ENCODE data around the gene TYW1.
"Not testable (repeated sequence)": the region's sequence is repeated elsewhere in the genome, so short reads cannot be mapped to it uniquely, and the experiment has no call there.

The TYW1 gene

DNA sequence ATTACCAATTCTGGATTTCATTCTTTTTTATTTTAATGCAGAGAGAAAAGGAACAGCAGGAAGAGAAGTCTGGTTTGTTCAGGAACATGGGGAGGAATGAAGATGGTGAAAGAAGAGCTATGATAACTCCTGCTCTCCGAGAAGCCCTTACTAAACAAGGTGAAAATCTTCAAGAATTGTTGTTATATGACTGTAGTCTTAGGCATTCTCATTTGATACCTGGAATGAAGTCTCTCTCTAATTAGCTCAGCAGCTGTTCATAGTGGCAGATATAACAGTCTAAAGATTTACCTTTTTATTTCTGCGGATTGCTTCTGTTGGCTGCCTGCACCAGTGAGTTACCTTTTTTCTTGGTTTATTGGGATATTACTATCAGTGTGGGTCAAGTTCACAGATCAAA, 53.3 kb downstream of the TYW1 start:
- DNase-seq: not testable (repeated sequence)

DNA sequence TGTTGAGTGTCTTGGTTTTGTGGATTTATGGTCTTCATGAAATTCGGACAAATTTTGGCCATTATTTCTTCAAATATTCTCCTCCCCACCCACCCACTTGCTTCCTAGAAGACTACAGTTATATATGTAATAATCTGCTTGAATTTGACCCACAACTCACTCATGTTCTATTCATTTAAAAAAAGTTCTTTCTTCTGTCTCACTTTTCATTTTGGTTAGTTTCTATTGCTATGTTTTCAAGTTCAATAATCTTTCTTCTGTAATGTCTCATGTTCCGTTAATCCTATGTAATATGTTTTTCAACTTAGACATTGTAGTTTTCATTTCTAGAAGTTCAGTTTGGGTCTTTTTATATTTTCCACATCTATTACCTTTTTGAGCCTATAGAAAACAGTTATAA, 55.5 kb downstream of the TYW1 start:
- DNase-seq: not testable (repeated sequence)

DNA sequence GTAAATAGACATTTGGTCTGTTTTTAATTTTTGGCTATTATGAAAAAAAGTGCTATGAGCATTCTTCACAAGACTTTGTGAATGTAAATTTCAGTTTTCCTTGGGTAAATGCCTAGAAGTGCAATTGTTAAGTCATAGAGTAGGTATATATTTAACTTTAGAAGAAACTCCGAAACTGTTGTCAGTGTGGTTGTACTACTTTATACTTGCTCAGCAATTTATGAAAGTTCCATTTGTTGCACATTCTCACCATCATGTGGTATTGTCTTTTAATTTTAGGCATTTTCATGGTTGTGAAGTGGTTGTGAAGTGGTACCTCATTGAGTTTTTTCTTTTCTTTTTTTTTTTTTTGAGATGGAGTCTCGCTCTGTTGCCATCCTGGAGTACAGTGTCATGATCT, 60.0 kb downstream of the TYW1 start:
- no peak for DNase-seq

DNA sequence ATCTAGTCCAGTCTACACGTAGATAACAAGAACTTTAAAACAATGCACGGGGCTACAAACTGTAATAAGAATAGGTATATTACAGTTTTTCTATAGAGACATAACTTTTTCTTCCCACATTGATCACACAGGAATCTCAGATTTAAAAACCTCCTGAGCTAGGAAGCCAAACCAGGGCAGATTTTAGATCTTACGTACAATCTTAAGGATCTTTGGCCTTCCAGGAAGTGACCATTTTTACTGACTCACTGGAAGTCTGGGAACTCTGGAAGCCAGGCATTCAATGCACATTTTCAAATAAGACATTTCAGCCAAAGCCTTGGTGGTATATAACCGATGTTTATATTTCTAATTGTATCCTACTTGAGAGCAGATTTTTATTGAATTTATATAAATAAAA, 64.7 kb downstream of the TYW1 start:
- not testable (repeated sequence) for DNase-seq

DNA sequence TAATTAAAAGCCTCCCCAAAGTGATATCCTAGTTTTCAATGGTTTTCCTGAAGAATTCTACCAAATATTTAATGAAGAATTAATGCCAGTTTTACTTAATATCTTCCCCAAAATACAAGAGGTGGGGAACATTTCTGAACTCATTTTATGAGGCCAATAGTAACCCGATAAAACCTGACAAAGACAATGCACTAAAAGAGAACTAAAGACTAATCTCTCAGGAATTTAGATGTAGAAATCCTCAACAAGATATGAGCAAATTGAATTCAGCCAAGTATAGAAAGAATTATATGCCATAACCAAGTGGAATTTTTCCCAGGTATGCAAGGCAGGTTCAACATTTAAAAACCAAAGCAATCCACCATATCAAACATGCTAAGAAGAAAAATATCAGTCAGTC, 66.2 kb downstream of the TYW1 start:
- DNase-seq: not testable (repeated sequence)

DNA sequence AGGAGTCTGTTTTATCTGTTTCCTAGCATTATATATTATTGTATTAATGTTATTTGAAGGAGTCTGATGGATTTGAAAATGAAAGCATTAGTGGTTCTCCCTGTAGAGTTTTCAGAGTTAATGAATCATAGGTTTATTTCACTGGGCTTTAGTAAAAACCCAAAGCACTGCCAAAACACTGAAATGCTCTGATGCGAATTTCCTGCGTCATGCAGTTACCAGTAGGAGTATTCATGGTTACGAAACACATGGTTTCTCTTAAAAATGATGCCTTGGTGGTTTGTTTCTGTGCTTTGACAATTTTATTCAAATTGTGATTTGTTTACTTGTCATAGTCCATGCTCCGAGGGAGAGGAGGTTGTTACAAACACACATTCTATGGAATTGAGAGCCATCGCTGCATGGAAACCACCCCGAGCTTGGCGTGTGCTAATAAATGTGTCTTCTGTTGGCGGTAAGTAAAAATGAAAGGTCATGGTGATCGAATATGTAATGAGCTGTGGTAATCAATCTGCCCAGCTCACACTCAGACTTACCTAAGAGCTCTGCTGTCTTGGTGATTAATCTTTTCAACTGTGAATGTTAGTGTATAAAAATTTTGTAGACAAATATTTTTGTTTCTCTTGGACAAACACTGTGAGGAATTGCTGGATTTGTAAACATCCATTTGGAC, 70.5 kb downstream of the TYW1 start:
- DNase-seq: not testable (repeated sequence)

DNA sequence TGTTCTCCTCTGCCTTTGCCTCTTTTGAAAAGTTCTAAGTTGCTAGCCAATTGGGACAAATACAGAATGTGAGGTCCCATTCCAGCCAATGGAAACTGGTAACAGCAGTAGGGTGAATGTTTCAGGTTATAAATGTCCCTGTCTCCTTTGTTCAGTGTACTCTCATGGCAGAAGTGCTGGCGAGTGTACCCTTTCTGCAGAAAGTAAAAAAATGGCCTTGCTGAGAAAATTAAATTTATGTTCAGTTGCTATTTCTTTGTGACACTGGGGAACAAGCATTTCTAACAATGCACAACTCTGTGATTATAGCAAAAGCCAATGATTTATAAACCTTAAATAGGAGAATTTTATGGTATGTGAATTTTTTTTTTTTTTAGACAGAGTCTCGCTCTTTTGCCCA, 79.5 kb downstream of the TYW1 start:
- DNase-seq: not testable (repeated sequence)

DNA sequence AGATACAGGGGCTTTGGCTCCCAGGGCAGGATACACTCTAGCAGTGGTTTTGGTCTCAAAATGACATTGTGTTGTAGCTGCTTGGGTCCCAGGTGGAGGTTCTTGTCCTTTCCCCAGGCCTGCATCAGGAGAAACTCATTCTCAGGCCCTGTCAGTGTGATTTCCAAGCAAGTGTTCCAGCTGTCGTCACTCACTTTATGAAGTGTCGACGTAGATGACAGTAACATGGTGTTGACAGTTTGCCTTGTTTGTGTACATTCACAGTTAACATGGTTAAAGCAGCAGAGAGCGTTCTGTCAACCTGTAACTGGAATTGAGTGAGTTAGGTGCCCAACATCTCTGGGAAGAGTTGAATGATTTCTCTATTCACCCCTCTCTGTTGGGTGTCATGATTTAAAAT, 86.2 kb downstream of the TYW1 start:
- DNase-seq: not testable (repeated sequence)

DNA sequence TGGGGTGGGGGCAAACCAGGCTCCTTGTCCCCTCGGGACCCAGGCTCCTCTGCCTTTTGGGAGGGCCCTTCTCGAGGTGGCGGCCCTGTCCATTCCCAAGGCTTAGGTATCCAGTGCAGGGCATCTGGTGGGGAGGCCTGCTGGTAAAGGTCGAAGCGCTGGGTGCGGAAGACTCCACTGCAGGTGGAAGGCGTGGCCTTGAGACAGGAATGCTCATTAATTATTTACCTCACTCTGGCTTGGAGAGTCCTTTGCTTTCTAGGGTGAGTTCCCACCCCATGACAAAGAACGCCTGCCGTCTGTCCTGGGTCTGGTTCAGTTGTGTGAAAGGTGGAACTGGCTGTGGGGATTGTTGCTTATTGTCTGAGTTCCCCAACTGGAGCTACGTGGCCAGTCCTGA, 92.6 kb downstream of the TYW1 start:
- DNase-seq: not testable (repeated sequence)

DNA sequence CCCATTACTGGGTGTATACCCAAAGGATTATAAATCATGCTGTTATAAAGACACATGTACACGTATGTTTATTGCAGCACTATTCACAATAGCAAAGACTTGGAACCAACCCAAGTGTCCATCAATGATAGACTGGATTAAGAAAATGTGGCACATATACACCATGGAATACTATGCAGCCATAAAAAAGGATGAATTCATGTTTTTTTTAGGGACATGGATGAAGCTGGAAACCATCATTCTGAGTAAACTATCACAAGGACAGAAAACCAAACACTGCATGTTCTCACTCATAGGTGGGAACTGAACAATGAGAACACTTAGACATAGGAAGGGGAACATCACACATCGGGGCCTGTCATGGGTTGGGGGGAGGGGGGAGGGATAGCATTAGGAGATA, 94.4 kb downstream of the TYW1 start:
- not testable (repeated sequence) for DNase-seq

DNA sequence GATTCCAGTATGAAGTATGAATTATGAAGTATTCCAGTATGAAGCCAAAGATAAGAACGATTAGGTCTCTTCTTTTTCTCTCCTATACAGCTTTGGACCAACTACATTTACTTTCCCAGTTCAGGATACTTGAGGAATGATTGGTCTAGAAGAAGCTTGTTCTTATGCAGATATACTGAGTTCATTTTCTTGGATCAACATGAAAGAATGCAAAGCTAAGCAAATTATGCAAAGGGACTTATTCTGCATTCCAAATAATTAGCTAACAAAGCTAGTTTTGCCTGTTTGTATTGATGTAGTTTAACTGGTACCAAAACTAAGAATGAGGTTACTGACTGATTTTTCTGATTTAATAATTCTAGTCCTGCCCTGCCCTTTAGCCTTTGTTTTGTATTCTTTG, 101.4 kb downstream of the TYW1 start:
- not testable (repeated sequence) for DNase-seq

DNA sequence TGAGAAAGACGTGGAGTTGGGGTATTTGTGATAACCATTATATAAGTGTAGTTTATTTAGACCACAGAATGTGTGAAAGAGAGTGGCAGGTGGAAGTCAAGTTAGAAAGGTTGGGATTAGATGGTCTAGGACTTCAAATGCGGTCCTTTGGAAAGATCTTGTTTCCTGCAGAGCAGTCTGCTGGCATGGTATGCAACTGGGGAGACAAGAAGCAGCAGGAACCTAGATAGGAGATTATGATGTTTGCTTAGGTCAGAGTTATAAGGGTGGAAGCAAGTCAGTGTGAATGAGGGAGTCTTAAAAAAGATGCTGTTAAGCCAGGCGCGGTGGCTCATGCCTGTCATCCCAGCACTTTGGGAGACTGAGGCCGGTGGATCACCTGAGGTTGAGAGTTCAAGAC, 102.8 kb downstream of the TYW1 start:
- not testable (repeated sequence) for DNase-seq

DNA sequence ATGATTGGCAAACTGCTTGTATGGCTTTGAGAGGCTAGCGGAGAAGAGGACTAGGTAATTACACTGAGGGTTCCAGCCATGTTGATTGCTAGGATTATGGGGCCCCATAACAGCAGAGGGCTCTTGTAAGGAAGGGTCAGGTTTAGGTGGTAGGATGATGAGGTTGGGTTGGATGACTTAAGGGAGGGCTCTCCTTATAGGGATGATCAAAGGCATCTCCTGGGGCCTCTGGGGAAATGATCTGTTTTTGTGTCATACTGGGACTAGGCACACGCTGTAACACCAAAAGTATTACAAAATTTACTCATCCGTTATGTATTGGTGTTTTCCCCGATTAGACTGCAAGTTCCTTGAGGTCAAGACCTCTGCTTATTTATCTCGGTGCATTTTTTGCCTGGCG, 103.4 kb downstream of the TYW1 start:
- DNase-seq: not testable (repeated sequence)

DNA sequence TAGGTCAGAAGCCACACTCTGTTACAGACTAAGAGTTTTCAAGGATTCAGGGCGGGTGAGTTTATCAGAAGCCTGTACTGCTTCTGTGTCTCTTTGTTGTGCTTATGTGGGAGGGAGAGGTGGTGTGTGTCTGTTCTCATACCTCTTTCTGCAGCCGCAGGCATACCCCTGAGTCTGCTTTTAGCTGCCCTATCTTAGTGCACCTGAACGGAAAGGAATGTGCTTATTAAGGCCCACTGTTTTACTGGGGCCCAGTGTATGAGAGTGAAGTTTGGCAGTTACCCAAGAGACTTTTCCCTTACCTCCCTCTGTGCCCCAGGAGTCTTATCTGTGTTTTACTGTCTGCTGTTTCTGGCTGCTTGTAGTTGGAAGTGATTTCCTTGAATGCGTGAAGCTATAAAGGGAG, 104.3 kb downstream of the TYW1 start:
- no peak for DNase-seq

DNA sequence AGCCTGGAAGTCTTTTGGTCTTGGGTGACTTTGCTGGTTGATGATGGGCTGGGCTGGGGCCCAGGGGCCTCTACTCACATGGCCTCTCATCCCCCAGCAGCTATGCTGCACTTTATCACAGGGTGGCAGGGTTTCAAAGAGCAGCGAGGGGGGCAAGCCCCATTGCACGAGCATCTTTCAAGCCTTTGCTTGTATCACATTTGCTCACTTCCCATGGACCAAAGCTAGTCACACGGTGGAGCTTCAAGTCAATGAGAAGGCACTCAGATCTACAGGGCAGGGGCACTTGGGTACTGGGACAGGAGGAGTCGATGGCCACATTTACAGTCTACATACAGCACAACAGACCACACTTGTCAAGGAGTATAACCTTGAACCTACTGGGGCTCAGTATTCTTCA, 108.3 kb downstream of the TYW1 start:
- DNase-seq: not testable (repeated sequence)

DNA sequence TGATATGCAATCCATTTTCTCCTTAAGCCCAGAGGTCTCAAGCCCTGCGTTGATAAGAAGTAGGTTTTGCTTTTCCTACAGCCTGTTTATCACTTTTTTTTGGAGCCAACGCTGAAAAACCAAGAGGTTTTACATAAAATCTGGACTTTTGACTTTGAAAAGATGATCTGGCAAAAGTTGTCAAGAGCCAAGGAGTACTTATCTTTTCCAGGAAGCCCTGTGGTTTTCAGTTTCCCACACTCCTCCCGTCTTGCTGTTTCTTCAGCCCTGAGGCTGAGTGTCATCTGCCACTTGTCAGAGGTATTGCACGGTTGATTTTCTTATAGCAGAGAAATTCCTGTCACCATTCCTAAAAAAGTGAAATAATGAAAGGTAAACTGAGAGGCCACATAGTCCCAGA, 108.7 kb downstream of the TYW1 start:
- no peak for DNase-seq

DNA sequence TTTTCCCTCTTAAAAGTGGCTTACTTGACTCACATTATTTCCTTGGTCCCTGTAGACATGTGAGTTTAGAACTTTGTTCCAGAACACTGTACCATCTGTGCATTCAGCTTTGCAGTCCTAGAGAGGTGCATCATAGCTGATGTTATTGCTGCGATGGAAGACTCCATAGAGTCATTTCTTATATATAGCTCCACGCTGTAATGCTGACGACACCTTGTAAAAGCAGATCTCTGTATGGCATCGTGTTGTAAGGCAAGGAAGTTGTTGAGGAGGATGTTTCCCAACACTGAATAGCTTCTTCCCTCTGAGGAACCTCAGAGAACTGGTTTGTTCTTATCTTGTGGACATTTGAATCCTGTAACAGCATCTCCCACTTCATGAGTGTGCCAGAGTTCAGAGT, 109.6 kb downstream of the TYW1 start:
- DNase-seq: not testable (repeated sequence)

DNA sequence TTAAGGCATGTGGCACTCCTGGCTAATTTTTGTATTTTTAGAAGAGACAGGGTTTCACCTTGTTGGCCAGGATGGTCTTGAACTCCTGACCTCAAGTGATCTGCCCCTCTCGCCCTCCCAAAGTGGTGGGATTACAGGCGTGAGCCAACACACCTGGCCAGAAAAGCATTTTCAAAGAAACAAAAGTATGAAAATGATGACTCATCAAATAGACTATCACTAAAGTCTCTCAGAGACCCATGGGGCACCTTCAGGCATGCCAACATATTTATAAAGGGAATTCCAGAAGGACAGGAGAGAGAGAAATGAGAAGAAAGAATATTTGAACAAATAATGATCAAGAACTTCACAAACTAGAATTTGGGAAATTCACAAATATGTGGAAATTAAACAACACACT, 114.7 kb downstream of the TYW1 start:
- DNase-seq: not testable (repeated sequence)

DNA sequence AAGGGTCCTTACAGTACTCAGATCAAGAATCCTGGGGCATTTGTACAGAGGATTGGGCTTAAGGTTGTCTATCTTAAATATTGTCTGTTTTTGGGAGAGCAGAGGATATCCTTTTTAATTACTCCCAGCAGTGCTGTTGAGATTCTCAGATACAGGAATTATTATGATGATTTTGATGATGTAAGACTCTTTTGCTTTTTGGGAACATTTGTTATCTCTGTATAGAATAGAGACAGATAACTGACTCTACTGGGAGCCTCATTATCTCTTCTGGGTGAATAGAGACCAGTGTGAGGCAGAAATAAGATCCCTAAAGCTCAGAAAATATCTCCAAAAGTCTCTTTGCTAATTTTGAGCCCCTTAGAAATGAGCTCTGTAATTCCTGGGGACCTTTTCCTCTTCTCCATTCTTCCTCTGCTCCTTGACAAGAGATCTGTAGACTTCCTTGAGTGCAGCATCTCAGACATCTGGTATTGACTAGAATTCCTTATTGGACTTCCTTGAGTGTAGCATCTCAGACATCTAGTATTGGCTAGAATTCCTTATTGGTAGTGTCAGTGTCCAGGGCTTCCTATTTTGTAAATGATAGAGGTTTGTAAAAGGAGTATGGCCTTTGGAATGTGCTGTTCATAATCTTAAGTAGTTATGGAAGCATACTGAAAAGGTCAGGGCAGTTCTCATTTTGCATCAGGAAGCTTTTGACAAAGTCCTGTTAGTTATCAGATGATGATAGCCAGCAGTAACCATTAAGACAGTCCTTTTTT, 118.0 kb downstream of the TYW1 start:
- not testable (repeated sequence) for DNase-seq

DNA sequence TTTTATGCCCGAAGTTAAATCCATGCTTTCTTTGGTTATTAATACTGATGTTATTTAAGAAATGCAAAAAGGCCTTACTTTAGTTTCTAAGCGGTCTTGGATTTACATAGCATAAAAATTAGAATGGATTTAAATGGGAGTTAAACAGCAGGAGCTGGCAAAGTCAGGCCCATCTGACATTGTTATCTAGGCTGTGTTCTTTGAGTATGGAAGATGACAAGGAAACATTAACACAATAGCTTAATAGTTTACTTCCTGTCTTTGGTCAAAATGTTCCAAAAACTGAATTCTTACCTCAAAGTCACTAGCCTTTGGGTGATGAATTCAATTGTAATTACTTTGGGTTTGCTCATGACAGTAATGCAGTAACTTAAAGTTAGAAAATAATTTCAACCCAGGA, 123.9 kb downstream of the TYW1 start:
- DNase-seq: not testable (repeated sequence)

DNA sequence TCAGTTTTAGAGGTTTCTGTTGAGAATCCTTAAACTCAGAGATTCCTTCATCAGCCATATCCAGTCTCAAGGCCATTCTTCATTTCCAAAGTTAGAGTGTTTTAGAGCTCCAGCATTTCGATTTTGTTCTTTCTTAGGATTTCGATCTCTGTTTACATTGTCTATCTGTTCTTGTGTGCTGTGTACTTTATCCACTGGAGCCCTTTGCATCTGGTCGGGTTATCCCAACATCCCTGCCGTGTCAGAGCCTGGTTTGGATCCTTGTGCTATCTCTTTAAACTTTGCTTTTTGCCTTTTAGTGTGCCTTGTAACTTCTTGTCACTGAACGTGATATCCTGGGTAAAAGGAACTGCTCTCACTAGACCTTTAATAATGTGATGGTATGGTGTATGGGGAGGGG, 131.6 kb downstream of the TYW1 start:
- not testable (repeated sequence) for DNase-seq

DNA sequence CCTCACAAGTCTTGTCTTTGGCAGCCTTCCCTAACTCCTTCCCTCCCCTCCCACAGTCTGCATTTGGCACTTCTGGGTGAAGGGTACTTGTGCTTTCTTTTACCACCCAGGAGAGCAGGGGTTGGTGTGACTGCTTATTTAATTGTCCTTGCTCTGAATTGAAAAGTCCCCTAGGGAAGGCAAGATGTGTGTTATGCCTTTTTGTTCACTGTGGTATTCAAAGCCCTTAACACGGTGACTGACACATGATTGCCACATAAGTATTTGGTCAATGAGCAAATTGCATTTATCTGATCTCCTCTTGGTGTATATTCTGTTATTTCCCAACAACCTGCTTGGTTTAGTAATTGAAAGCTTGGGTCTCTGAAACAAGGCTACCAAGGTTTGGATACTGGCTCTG, 134.1 kb downstream of the TYW1 start:
- DNase-seq: not testable (repeated sequence)

DNA sequence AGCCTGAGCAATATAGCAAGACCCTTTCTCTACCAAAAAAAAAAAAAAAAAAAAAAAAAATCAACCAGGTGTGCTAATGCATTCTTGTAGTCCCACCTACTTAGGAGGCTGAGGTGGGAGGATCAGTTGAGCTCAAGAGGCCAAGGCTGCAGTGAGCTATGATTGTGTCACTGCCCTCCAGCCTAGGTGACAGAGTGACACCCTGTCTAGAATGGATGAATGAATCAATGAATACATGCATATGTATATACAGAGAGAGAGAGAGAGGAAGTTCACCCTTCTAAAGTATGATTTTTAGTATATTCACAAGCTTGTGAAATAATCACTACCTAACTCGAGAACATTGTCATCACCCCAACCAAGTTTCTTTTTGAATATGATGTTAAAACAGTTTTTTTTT, 138.3 kb downstream of the TYW1 start:
- DNase-seq: not testable (repeated sequence)

Measured in NCI-H1694 (cell line).